GM08714 (cell line): ENCODE measurements around the gene LEF1.

Experiments used
- H3K4me3 ChIP-seq: fragments of 200-500 bp; sonication (Bioruptor generic); 2 replicates; pipeline ENCODE4 v1.5.1; 2014; ENCODE audit warnings: mild to moderate bottlenecking, low read length, inconsistent platforms
- ZNF274 ChIP-seq: IDR thresholded peaks from 2 replicates; pipeline ENCODE4 v1.6.1; 2012; ENCODE audit warnings: mild to moderate bottlenecking, low read depth, low read length

The LEF1 gene

DNA sequence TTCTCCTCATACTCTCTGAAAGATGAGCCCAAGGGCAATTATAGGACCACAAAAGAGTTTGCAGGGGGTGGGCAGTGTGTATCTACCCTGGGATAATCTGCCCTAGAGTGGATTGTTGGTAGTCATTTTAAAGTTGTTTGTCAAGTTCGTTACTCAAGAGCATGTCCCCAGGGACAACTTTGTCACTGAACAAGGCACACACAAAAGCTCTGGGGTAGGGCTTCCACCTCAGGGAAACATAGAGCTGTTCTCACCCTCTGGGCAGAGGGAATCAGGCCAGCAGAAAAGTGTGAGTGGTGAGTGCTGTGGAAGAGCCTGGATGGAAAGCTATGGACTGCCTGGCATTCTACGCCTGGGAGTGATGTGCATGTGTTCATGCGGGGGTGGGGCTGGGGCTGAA is 23.3 kb upstream of the LEF1 start:
- TF ChIP-seq ZNF274, result no peak
- H3K4me3 ChIP-seq, result no peak overlapping the region

DNA sequence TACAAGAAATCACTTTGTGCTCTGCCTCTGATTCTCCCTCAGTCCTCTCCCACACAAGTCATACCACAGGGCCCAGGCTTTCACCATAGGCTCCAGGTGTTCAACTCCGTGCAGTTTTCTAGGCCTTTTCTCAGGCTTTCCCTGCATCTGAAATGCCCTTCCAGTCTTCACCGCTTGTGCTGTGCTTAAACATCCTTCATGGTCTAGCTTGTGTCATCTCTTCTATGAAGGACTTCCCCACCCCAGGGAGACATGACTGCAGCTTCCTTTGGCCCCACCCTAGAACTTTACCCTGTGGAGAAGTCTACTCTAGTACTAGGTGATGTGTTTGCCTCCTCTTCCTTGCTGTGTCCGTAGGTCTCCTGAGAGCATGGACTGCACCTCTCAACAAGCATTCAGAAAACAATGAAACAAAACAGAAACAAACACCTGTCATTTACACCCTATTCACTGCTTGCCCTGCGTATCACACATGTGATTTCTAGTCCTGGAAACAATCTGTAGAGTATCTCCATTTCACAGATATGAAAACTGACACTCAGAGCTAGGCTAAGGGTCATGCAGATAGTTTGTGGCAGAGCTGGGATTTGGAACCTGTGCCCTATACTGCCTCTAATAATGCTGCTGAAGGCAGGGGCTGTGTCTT is 22.7 kb upstream of the LEF1 start:
- TF ChIP-seq ZNF274, result no peak
- H3K4me3 ChIP-seq, result no peak overlapping the region

DNA sequence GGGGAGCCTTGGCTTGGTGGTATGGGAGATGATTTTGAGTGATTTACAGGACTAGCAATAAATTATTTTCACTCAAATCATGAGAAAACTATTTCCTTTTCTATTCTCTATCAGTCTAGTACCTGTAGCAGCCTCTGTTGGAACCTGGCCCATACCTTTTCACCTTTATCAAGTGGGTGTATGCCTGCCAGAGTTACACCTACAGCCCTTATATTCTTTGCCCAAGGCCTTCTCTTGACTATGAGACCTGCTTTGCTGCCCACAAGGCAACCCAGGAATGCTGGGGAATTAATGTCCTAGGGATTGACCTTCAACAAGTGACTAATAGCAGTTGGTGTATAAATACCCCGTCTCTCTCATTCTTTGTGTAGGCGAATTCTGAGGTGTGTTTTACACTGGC is 20.0 kb upstream of the LEF1 start:
- no peak overlapping the region for H3K4me3 ChIP-seq
- TF ChIP-seq ZNF274, result no peak

DNA sequence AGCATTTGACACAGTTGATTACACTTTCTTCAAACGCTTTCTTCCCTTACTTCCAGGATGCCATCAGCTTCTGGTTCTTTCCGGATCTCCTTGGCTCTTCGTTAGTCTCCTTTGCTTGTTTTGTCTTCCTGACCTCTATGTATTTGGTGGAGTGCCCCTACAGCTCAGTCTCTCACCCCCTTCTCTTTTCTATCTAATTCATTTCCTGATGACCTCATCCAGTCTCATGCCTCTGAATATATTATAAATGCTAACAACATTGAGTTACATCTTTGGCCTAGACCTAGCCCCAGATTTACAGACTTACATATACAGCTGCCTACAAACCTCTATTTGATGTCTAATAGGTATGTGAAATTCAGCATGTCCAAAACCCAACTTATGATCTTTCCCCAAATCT is 16.5 kb upstream of the LEF1 start:
- H3K4me3 ChIP-seq, result no peak overlapping the region
- TF ChIP-seq ZNF274, result no peak

DNA sequence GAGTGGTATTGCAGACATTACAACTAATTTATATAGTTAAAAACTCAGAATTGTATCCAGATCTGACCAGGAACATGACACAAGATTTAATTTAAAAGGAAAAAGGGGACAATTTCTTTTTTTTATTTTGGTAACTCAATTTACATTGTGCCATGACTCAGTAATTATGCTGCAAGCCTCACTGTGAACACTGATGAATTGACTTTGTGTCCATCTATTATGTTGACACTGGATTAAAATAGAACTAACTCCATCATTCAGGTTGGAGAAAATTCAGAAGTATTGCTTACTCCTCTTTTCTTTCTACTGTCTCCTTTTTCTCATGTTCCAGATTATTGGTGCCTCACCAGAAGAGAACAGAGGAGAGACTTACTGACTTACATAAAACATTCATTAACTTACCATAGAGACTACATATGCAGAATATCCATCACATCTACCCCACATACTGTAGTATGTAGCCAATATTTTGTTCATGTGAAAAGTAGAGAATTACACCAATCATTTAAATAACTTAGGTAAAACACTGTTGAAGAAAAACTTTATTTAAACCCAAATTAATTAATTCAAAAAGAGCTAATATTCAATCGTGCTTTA is 15.8 kb upstream of the LEF1 start:
- H3K4me3 ChIP-seq, result no peak overlapping the region
- no peak for TF ChIP-seq ZNF274

DNA sequence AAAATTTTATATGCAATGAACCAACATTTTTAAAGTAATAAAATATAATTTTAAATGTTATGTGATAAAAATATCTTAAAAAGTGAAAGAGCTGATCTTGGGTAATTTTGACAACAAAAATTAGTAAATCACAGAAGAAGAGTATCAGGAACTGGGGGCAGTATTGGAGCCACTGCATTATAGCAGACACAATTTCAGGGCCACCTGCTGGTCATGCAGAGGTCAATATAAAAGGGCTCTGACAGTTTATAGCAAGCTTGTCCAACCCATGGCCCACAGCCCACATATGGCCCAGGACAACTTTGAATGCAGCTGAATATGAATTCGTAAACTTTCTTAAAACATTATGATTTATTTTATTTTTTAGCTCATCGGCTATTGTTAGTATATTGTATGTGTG is 13.0 kb upstream of the LEF1 start:
- no peak for TF ChIP-seq ZNF274
- H3K4me3 ChIP-seq, result no peak overlapping the region

DNA sequence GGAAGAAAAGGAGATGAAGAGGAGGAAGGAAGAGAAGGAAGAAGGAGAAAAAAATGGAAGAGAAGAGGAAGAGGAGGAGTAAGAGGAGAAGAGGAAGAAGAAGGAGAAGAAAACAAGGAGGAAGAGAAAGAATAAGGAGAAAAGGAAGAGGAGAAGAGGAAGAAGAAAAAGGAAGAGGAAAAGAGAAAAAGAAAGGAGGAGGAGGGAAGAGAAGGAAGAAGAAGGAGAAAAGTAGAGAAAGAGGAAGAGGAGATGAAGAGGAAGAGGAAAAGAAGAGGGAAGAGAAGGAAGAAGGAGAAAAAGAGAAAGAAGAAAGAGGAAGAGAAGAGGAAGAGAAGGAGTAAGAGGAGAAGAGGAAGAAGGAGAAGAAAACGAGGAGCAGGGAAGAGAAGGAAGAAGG is 11.8 kb upstream of the LEF1 start:
- H3K4me3 ChIP-seq, result no peak overlapping the region
- TF ChIP-seq ZNF274, result no peak

DNA sequence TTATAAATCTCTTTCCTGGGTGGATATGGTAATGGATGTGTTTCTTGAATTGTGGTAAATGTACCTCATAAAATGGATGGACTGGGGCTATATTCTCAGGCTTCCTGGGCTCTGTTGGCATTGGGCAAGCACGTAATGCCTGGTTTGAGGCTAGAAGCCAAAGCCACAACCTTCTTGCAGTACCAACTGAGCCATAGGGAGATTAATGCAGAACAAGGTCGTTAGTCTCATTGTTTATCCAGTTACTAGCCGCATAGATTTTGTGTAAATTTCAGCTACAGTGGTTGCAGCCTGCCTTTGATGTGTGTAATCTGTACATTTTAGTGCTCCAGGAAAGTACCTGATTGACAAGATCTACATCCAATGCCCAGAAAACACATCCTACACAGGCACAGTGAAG is 7.2 kb upstream of the LEF1 start:
- TF ChIP-seq ZNF274, result no peak
- no peak overlapping the region for H3K4me3 ChIP-seq

DNA sequence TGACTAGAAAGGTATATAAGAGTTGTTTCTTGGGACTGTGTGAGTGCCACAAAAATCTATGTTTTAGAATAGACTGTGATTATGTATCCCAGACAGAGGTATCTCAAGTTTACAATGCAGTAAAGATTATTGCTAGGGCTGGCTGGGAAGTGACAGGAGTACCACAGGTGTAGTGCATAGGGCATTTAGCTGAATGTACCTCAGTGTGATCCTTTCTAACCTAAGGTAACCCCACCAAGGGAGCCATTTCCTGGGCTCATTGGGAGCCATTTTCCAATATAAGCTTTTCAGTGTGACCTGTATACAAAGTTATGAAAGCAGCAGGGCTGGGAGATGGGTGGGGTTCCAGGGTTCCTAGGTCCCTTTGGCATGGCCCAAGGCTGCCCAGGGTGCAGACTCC is 6.1 kb upstream of the LEF1 start:
- TF ChIP-seq ZNF274, result no peak
- no peak overlapping the region for H3K4me3 ChIP-seq

DNA sequence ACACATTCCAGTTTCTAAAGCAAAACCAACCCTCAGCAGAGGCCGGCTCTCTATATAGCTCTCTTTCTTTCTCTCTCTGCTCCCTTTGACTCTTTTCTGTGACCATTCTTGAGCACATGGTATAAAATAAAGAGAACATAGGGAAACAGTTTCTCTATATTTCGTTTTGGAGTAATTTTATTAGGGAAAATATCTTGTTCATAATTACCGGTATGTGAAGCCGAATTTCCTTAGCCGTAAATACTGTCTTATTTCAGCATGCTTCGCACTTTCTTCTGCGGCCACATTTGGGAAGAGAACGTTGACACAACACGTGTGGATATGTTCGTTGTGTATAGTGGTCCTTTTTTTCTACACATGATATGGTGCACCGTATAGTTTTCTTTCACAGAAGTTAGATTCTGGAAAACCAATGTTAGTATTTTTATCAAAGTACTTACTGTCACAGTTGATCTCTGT is 4.9 kb upstream of the LEF1 start:
- TF ChIP-seq ZNF274, result no peak
- H3K4me3 ChIP-seq, result peak overlapping the region; percentile 63; the same call in 1 of the 2 replicates

DNA sequence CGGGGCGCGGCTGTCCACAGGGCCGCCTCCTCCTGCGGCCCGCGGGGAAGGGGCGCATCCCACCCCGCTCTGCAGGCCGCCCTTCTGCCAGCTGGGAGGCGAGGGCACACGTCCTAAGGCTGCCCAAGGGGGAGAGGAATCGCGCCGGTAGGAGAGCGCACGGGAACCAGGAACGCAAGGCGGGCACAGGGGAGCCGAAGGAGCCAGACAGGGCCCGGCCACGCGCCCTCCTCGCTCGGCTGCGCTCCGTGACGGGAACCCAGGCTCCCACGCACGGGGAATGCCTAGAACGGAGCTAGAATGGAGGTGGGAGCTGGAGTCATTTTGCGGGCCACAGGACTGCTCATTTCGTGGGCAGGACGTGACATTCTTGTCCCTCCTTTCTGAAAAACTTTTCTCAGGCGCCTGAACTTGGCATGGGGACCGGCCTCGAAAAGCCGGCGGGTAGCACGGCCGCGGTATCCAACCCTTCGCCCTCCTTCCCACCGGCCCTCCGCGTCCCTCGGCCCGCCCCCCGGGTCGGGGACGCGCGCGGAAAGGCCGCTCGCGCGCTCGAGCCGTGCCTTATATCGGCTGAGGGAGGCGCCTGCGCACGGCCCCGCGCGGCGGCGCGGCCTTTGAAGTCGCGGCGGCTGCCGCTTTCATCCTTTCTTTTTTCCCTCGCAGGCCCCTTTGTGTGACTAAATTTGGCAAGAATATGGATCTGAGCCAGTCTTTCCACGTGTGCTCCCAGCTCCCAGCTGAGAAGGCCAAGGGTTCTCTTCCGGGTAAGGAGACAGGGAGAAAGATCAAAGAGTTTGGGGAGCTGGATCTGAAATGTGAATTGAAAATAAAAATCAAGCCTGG is 4.2 kb upstream of the LEF1 start:
- H3K4me3 ChIP-seq, result peak overlapping the region; percentile 63; the same call in 1 of the 2 replicates
- TF ChIP-seq ZNF274, result no peak

DNA sequence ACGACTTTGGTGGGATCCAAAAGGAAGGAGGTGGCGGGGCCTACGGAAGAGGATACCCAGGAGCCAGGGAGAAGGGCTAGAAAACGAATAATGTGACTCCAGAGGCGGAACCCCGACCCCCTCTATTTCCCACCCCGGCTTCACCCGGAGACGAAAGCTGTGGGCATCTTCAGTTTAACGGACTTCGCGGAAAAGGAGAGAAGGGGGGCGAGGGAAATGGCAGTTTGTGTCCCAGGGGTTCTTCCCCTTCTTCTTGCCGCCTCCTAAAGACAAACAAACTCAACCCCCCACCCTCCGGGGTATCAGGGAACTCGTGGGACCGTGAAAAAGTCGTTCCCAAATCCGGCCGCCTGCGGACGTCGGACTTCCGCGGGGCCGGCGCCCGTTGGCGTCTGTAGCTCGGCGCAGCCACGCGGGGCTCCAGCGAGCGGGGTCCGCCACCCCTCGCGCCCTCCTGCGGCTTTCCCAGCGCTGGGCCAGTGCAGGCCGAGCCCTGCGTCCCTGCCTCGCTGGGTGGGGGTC is 3.6 kb upstream of the LEF1 start:
- no peak for TF ChIP-seq ZNF274
- peak overlapping the region; percentile 63; the same call in 1 of the 2 replicates for H3K4me3 ChIP-seq

DNA sequence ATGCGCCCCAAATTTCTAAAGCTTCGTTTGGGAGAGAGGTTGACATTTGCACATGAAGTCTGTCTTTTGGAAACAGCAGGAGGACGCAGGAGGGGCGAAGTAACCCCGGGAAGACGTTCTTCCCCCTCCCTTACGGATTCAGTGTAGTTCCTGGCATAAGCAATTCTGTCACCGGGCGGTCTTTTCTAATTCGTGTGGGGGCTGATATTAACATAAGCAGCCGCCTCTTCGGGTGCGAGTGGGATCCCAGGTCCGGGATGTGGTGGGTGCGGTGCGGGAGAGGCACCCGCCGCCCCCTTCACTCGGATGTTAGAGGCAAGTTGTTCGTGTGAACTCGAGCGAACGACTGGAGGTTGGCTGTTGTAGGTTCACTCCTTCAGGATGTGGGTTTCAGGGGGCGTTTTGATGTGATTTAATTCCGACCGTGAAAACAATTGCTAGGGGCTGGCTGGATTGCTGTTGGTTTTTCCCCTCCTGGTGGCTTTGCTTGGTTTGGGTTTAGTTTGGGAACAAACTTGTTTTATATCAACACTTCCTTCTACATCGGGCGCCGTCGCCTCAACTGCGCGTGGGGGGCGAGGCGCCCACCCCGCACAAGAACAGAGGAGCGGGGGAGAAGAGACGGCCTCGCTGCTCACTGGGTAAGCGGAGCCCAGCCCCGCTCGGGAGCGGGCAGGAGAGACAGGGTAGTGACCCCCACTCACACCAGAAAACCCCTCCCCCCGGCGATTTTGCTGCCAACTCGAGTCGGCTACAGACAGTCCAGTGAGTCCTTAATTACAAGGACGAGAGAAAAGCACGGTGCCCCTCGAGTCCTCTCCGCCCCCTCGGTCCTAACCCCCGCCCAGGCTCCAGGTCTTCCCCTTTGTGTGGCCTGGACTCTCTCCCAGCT is 2.9 kb upstream of the LEF1 start:
- H3K4me3 ChIP-seq, result no peak overlapping the region; the same call in 1 of the 2 replicates
- no peak for TF ChIP-seq ZNF274
